ENCODE results near the gene ACTN1. TPM values are rescaled to one million over a fixed set of nuclear protein-coding genes. Genes with fewer than 3 reads are reported as not detected.

The ACTN1 gene
- total RNA-seq, 1 experiment from 2014 or later: 212 TPM

DNA sequence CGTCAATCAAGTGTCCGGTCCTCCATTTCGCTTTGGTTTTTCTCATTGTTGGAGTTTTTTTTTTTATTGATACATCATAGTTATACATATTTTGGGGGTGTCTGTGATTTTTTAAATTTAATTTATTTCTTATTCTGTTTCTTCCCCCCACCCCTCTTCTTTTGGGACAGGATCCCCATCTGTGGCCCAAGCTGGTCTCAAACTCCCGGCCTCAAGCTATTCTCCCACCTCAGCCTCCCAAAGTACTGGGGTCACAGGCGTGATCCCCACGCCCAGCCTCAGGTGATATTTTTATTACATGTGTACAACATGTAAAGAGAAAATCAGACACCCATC is 134.9 kb downstream of the ACTN1 start:
- H3K27ac ChIP-seq (ENCODE audit: low read length): no peak overlapping the region
- DNase-seq (ENCODE audit: low read depth, low spot score) (no peak), ATAC-seq (no peak)
- H3K9me3 ChIP-seq (ENCODE audit: control insufficient read depth, insufficient read depth, low read depth, low read length): no peaks in the 10 kb centered on the region
- CTCF ChIA-PET: interaction anchor here (0.6 to 1.6 kb wide), 5 partner anchors 18 to 897 kb away, joined by 3 to 6 read pairs (median 3); no protein-coding TSS in a partner anchor
- intact Hi-C loops (cut with micrococcal nuclease; ENCODE audit: unreplicated experiment) (loop anchor here (10.0 kb wide), 1 partner anchor 1009 kb away; no protein-coding TSS in a partner anchor), in situ Hi-C loops (cut with HindIII; ENCODE audit: low pct_unique_long_range_greater_than_20kb, low sequenced_read_pairs) (no loop called here)
- POLR2A ChIA-PET: interaction anchor here (0.7 kb wide), 1 partner anchor 808 kb away, joined by 5 read pairs; no protein-coding TSS in a partner anchor
- no TSS peak for BruUV-seq (replicated peaks)
- no peaks in the 10 kb centered on the region for H3K27me3 ChIP-seq (ENCODE audit: control insufficient read depth, insufficient read depth, low read length)
- H3K4me1 ChIP-seq (ENCODE audit: control insufficient read depth, insufficient read depth, low read length): no peaks in the 10 kb centered on the region
- no peak overlapping the region for H3K4me3 ChIP-seq (ENCODE audit: low read depth in 2 of 2, low read length in 2 of 2)
- TF ChIP-seq, protein P1, sequence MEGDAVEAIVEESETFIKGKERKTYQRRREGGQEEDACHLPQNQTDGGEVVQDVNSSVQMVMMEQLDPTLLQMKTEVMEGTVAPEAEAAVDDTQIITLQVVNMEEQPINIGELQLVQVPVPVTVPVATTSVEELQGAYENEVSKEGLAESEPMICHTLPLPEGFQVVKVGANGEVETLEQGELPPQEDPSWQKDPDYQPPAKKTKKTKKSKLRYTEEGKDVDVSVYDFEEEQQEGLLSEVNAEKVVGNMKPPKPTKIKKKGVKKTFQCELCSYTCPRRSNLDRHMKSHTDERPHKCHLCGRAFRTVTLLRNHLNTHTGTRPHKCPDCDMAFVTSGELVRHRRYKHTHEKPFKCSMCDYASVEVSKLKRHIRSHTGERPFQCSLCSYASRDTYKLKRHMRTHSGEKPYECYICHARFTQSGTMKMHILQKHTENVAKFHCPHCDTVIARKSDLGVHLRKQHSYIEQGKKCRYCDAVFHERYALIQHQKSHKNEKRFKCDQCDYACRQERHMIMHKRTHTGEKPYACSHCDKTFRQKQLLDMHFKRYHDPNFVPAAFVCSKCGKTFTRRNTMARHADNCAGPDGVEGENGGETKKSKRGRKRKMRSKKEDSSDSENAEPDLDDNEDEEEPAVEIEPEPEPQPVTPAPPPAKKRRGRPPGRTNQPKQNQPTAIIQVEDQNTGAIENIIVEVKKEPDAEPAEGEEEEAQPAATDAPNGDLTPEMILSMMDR (IDR thresholded peaks at IDR 0.05): peak; percentile 60
- TF ChIP-seq, protein P2, sequence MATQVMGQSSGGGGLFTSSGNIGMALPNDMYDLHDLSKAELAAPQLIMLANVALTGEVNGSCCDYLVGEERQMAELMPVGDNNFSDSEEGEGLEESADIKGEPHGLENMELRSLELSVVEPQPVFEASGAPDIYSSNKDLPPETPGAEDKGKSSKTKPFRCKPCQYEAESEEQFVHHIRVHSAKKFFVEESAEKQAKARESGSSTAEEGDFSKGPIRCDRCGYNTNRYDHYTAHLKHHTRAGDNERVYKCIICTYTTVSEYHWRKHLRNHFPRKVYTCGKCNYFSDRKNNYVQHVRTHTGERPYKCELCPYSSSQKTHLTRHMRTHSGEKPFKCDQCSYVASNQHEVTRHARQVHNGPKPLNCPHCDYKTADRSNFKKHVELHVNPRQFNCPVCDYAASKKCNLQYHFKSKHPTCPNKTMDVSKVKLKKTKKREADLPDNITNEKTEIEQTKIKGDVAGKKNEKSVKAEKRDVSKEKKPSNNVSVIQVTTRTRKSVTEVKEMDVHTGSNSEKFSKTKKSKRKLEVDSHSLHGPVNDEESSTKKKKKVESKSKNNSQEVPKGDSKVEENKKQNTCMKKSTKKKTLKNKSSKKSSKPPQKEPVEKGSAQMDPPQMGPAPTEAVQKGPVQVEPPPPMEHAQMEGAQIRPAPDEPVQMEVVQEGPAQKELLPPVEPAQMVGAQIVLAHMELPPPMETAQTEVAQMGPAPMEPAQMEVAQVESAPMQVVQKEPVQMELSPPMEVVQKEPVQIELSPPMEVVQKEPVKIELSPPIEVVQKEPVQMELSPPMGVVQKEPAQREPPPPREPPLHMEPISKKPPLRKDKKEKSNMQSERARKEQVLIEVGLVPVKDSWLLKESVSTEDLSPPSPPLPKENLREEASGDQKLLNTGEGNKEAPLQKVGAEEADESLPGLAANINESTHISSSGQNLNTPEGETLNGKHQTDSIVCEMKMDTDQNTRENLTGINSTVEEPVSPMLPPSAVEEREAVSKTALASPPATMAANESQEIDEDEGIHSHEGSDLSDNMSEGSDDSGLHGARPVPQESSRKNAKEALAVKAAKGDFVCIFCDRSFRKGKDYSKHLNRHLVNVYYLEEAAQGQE (IDR thresholded peaks at IDR 0.05; ENCODE audit: insufficient read depth in 1 of 2, low read depth in 2 of 2, low read length in 1 of 2): no peak
- H3K36me3 ChIP-seq (ENCODE audit: control insufficient read depth, insufficient read depth, low read length): no peaks in the 10 kb centered on the region

DNA sequence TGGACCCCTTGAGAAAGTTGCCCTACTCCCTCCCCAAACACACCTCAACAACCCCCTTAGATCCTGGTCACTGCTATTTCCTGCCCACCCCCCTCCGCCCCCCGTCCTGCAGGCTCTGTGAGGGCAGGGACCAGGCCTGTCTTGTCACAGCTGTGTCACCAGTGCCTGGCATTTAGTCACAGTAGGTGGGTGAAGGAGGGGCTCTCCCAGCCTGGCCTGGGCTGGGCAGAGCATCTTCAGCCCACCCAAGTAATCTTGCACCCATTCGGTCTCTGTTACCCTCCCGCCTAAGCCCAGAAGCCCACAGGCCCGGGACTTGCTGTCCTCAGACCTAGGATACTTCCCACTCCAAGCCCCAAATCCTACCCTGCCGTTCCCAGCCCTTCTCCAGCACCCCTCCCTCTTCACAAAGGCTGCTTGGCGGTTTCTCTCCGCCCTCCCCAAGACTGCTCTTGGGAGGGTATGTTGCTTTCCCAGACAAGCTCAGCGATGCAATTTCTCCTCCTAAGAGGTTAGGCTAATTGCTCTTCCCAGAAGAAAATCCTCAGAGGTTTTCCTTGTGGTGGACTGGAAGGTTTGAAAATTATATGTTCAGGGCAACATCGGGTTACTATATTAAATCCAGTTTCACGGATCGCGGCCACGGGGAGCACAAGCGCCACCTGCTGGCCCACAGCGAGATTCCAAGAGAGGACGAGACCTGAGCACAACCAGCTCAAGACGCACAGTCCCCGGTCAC is 135.5 kb downstream of the ACTN1 start:
- CTCF ChIA-PET: interaction anchor here (0.6 to 1.6 kb wide), 5 partner anchors 17 to 897 kb away, joined by 3 to 6 read pairs (median 3); no protein-coding TSS in a partner anchor
- intact Hi-C loops (cut with micrococcal nuclease; ENCODE audit: unreplicated experiment) (loop anchor here (10.0 kb wide), 1 partner anchor 1009 kb away; no protein-coding TSS in a partner anchor), in situ Hi-C loops (cut with HindIII; ENCODE audit: low pct_unique_long_range_greater_than_20kb, low sequenced_read_pairs) (no loop called here)
- Histone ChIP-seq H3K27me3 (ENCODE audit: control insufficient read depth, insufficient read depth, low read length) (no peaks in the 10 kb centered on the region), H3K9me3 (ENCODE audit: control insufficient read depth, insufficient read depth, low read depth, low read length) (no peaks in the 10 kb centered on the region), H3K27ac (ENCODE audit: low read length) (no peak overlapping the region; the same call in 1 of the 2 replicates), H3K4me3 (ENCODE audit: low read depth in 2 of 2, low read length in 2 of 2) (peak overlapping the region in 1 of 2 experiments; percentile 21; a peak in 2 of 4 replicates), H3K4me1 (ENCODE audit: control insufficient read depth, insufficient read depth, low read length) (no peaks in the 10 kb centered on the region), H3K36me3 (ENCODE audit: control insufficient read depth, insufficient read depth, low read length) (no peaks in the 10 kb centered on the region)
- DNase-seq (ENCODE audit: low read depth, low spot score) (no peak), ATAC-seq (peak; percentile 91)
- no TSS peak for BruUV-seq (replicated peaks)
- POLR2A ChIA-PET: interaction anchor here (0.7 kb wide), 1 partner anchor 808 kb away, joined by 5 read pairs; no protein-coding TSS in a partner anchor
- TF ChIP-seq, protein P1 (IDR thresholded peaks at IDR 0.05): peak; percentile 94
- TF ChIP-seq TCF7L2 (IDR thresholded peaks at IDR 0.05; ENCODE audit: low read depth, low read length) (no peak), POLR2AphosphoS5 (IDR thresholded peaks at IDR 0.05; ENCODE audit: low read depth, low read length) (no peak)
- TF ChIP-seq, protein P2 (IDR thresholded peaks at IDR 0.05; ENCODE audit: insufficient read depth in 1 of 2, low read depth in 2 of 2, low read length in 1 of 2): no peak
